Caco-2 (cell line): ENCODE data around the gene DIAPH2. TPM values are rescaled to one million over a fixed set of nuclear protein-coding genes. Genes with fewer than 3 reads are reported as not detected.
A peak's percentile ranks its signal among the peaks of the same experiment; 100 is the strongest.

Source experiments
- BruUV-seq: library from RNA; stranded (reverse); fragments of 400-500 nt; replicated peaks from 2 replicates; lab custom pipeline; 2021; lab: Mats Ljungman, UMichigan
- CTCF ChIA-PET: fragments of 300-600 bp; sonication (Branson Sonifier 250); formaldehyde crosslinking; loops from one replicate; lab custom pipeline; 2022; ENCODE audit warnings: antibody characterized with exemption; lab: Charles Lee
- POLR2A ChIA-PET: fragments of 300-600 bp; sonication (Branson Sonifier 250); formaldehyde crosslinking; loops from one replicate; lab custom pipeline; 2022; ENCODE audit warnings: antibody characterized with exemption; lab: Charles Lee
- DNase-seq, 2 experiments: peaks; one replicate each; pipeline versions ENCODE4 v3.0.0 to v3.0.0-alpha.2; 2020 to 2022
- H3K27me3 ChIP-seq: replicated peaks from 2 replicates; pipeline ENCODE4 v1.6.0; 2011; ENCODE audit warnings: low read length; ENCODE audit not compliant: control insufficient read depth, insufficient read depth
- H3K36me3 ChIP-seq: 2 replicates; pipeline ENCODE4 v1.5.1; 2011; ENCODE audit warnings: low read length; ENCODE audit not compliant: control insufficient read depth, insufficient read depth
- H3K4me1 ChIP-seq: fragments of 250-450 bp; sonication (Bioruptor Pico); 2 replicates; pipeline ENCODE4 v1.5.1; 2020; ENCODE audit warnings: mild to moderate bottlenecking
- H3K4me3 ChIP-seq: 2 replicates; pipeline ENCODE4 v1.5.1; 2011; ENCODE audit warnings: low read depth, mild to moderate bottlenecking, control low read depth, low read length
- H3K9me3 ChIP-seq: fragments of 250-450 bp; sonication (Bioruptor Pico); 2 replicates; pipeline ENCODE4 v1.5.1; 2020; ENCODE audit warnings: mild to moderate bottlenecking, moderate library complexity
- H3K27ac Mint-ChIP-seq: one replicate; pipeline ENCODE4 v1.8.0; 2022; ENCODE audit warnings: mixed read lengths; ENCODE audit not compliant: unreplicated experiment
- H3K27me3 Mint-ChIP-seq: one replicate; pipeline ENCODE4 v1.8.0; 2022; ENCODE audit warnings: mixed read lengths; ENCODE audit not compliant: insufficient read depth, unreplicated experiment
- H3K36me3 Mint-ChIP-seq: one replicate; pipeline ENCODE4 v1.8.0; 2022; ENCODE audit warnings: mild to moderate bottlenecking, mixed read lengths; ENCODE audit not compliant: insufficient read depth, unreplicated experiment
- H3K4me1 Mint-ChIP-seq: one replicate; pipeline ENCODE4 v1.8.0; 2022; ENCODE audit warnings: low read depth, mixed read lengths; ENCODE audit not compliant: unreplicated experiment
- H3K4me3 Mint-ChIP-seq: one replicate; pipeline ENCODE4 v1.8.0; 2022; ENCODE audit warnings: mild to moderate bottlenecking, moderate library complexity, mixed read lengths; ENCODE audit not compliant: unreplicated experiment
- H3K9me3 Mint-ChIP-seq: one replicate; pipeline ENCODE4 v1.8.0; 2022; ENCODE audit warnings: mixed read lengths; ENCODE audit not compliant: unreplicated experiment
- intact Hi-C: fragments of 100-400 bp; cut with micrococcal nuclease; formaldehyde crosslinking; loops from one replicate; pipeline ENCODE4 v1.10.0; 2022; ENCODE audit not compliant: unreplicated experiment
- total RNA-seq: library from RNA; stranded (reverse); gene quantifications from 2 replicates; pipeline ENCODE4 v1.2.3, GENCODE V29; 2022
- TF ChIP-seq, protein P1 (sequence below), 2 experiments: fragments of 200-600 bp in 1 of 2; IDR thresholded peaks; 1 replicate in 1 of 2; 2 replicates in 1 of 2; pipeline versions ENCODE4 v1.5.1 to v1.8.0; 2011 to 2022; ENCODE audit warnings: antibody characterized with exemption in 1 of 2, control low read depth in 1 of 2, inconsistent platforms in 1 of 2, low read depth in 1 of 2, low read length in 1 of 2, mild to moderate bottlenecking in 1 of 2, moderate library complexity in 1 of 2; ENCODE audit not compliant: insufficient read depth in 1 of 2, severe bottlenecking in 1 of 2, unreplicated experiment in 1 of 2

Gene DIAPH2
- total RNA-seq, 1 experiment from 2014 or later, result 16.1 TPM

DNA sequence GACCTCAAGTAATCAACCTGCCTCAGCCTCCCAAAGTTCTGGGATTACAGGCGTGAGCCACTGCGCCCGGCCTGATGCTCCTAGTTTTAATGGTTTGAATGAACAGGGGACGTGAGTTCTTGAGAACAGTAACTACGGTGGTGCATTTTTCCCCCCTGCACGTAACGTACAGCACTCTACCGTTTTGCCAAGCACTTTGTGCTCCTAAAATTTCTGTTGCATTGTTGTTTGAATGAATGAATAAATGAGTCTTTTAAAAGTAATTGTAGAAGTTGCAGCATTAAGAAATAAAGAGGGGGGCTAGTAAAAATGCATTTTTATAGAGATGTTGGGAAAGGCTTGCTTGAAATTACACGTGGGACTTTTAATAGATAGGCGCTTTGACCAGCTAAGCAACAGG lies 199.0 kb downstream of the DIAPH2 start, which contains the start of gene RPA4:
RPA4 (plus strand) TSS at position 301 of the 400 bp plus-strand sequence. CDS start 403 bp downstream, outside the sequence.
- Histone ChIP-seq H3K9me3 (no peaks in the 10 kb centered on the region), H3K27me3 (no peaks in the 10 kb centered on the region), H3K4me3 (no peak within 1 kb of the TSS), H3K36me3 (no peaks in the 10 kb centered on the region), H3K4me1 (no peaks in the 10 kb centered on the region)
- Mint-ChIP-seq H3K4me1 (no peaks in the 10 kb centered on the region), H3K27me3 (no peaks in the 10 kb centered on the region), H3K4me3 (no peak within 1 kb of the TSS), H3K9me3 (no peaks in the 10 kb centered on the region), H3K36me3 (no peaks in the 10 kb centered on the region), H3K27ac (no peak within 1 kb of the TSS)
- intact Hi-C loops, result no loop called here
- TF ChIP-seq, protein P1, sequence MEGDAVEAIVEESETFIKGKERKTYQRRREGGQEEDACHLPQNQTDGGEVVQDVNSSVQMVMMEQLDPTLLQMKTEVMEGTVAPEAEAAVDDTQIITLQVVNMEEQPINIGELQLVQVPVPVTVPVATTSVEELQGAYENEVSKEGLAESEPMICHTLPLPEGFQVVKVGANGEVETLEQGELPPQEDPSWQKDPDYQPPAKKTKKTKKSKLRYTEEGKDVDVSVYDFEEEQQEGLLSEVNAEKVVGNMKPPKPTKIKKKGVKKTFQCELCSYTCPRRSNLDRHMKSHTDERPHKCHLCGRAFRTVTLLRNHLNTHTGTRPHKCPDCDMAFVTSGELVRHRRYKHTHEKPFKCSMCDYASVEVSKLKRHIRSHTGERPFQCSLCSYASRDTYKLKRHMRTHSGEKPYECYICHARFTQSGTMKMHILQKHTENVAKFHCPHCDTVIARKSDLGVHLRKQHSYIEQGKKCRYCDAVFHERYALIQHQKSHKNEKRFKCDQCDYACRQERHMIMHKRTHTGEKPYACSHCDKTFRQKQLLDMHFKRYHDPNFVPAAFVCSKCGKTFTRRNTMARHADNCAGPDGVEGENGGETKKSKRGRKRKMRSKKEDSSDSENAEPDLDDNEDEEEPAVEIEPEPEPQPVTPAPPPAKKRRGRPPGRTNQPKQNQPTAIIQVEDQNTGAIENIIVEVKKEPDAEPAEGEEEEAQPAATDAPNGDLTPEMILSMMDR (IDR thresholded peaks at IDR 0.05; ENCODE audit: insufficient read depth in 1 of 2, low read depth in 1 of 2, low read length in 1 of 2, severe bottlenecking in 1 of 2, unreplicated experiment in 1 of 2), result no peak
- DNase-seq, result no peak
- no TSS peak for BruUV-seq
- CTCF ChIA-PET, result no interaction called here
- POLR2A ChIA-PET, result no interaction called here

DNA sequence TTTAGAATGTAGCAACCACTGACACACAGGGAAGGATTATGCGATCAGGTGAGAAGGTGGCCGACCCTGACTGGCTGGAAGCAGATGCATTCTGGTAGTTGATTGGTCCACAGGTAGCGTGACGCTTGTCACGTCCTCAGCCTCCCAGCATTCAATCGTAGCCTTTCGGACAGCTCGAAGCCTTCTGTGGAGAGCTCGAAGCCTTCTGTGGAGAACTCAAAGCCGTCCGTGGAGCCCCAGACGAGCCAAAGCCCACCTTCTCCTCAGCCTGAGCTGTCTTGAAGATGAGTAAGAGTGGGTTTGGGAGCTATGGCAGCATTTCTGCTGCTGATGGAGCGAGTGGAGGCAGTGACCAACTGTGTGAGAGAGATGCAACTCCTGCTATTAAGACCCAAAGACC lies 199.4 kb downstream of the DIAPH2 start:
- H3K36me3 ChIP-seq, result no peaks in the 10 kb centered on the region
- Mint-ChIP-seq H3K27ac (no peak overlapping the region), H3K4me1 (no peaks in the 10 kb centered on the region), H3K36me3 (no peaks in the 10 kb centered on the region), H3K4me3 (no peak overlapping the region), H3K27me3 (no peaks in the 10 kb centered on the region), H3K9me3 (no peaks in the 10 kb centered on the region)
- TF ChIP-seq, protein P1 (IDR thresholded peaks at IDR 0.05; ENCODE audit: insufficient read depth in 1 of 2, low read depth in 1 of 2, low read length in 1 of 2, severe bottlenecking in 1 of 2, unreplicated experiment in 1 of 2), result no peak
- intact Hi-C loops, result no loop called here
- CTCF ChIA-PET, result no interaction called here
- H3K27me3 ChIP-seq, result no peaks in the 10 kb centered on the region
- H3K4me3 ChIP-seq, result no peak overlapping the region
- no TSS peak for BruUV-seq
- no peaks in the 10 kb centered on the region for H3K9me3 ChIP-seq
- no peak for DNase-seq
- H3K4me1 ChIP-seq, result no peaks in the 10 kb centered on the region
- POLR2A ChIA-PET, result no interaction called here

DNA sequence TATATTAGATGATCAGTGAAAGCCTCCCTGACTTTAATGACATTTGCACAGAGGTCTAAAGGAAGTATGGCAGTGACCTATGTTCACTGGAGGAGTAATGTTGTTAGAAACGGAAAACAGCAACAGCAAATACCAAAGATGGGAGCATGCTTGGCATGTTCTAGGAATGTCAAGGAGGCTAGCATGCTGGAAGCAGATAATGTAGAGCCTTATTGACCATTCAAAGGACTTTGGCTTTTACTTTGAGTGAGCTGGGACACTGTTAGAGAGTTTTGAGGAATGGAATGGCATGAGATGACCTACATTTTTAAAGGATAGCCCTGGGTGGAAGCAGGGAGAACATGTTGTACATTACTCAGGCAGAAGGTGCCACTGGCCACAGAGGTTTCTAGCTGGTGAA lies 205.1 kb downstream of the DIAPH2 start:
- peak overlapping the region; percentile 25 for H3K27ac Mint-ChIP-seq
- BruUV-seq, result no TSS peak
- DNase-seq, result peak; percentile 33 to 36

More for the DNA sequence above, 205.1 kb downstream of the DIAPH2 start:
- Histone ChIP-seq H3K4me3 (no peak overlapping the region), H3K36me3 (no peaks in the 10 kb centered on the region), H3K4me1 (peaks cover 4% of the 10 kb centered on the region; the same call in 1 of the 2 replicates), H3K27me3 (no peaks in the 10 kb centered on the region), H3K9me3 (no peaks in the 10 kb centered on the region)
- Mint-ChIP-seq H3K4me1 (no peaks in the 10 kb centered on the region), H3K27me3 (no peaks in the 10 kb centered on the region), H3K36me3 (no peaks in the 10 kb centered on the region), H3K9me3 (no peaks in the 10 kb centered on the region), H3K4me3 (no peak overlapping the region)
- ChIA-PET POLR2A (no interaction called here), CTCF (no interaction called here)
- TF ChIP-seq, protein P1 (IDR thresholded peaks at IDR 0.05; ENCODE audit: insufficient read depth in 1 of 2, low read depth in 1 of 2, low read length in 1 of 2, severe bottlenecking in 1 of 2, unreplicated experiment in 1 of 2), result no peak
- intact Hi-C loops, result no loop called here
